Measurements from ENCODE around the gene AP4B1. TPM values are rescaled to one million over a fixed set of nuclear protein-coding genes. Genes with fewer than 3 reads are reported as not detected.

AP4B1 gene
- polyA plus RNA-seq, 1 donor from 2014 or later, result 178 TPM

- H3K27ac ChIP-seq (ENCODE audit: low read length), result peak within 1 kb of the TSS; percentile 94
These were observed 24.5 kb upstream of the AP4B1 start, which contains the start of gene HIPK1 for GRCh38 chr1:113928941-113929749. TSS of gene HIPK1 (plus strand) at chr1:113929324.

More at GRCh38 chr1:113928941-113929749, 24.5 kb upstream of the AP4B1 start, which contains the start of gene HIPK1:
- no peaks in the 10 kb centered on the region for H3K27me3 ChIP-seq (ENCODE audit: insufficient read depth, low read depth, low read length)
- no peaks in the 10 kb centered on the region for H3K9me3 ChIP-seq (ENCODE audit: low read length)
- peak within 1 kb of the TSS; percentile 80 for H3K4me2 ChIP-seq (ENCODE audit: low read length)
- H2AFZ ChIP-seq (ENCODE audit: low read depth, low read length), result peak within 1 kb of the TSS; percentile 88
- H3F3A ChIP-seq (ENCODE audit: insufficient read depth, low read length, poor library complexity, severe bottlenecking), result peaks cover 6% of the 10 kb centered on the region
- H3K9ac ChIP-seq (ENCODE audit: low read length), result peak within 1 kb of the TSS; percentile 81
- peaks cover 41% of the 10 kb centered on the region for H3K79me2 ChIP-seq (replicated peaks; ENCODE audit: insufficient read depth, low read length)
- no peaks in the 10 kb centered on the region for H3K36me3 ChIP-seq (ENCODE audit: insufficient read depth, low read length)
- peak within 1 kb of the TSS; percentile 96 for H3K4me3 ChIP-seq (ENCODE audit: low read length)
- no peaks in the 10 kb centered on the region for H4K20me1 ChIP-seq (ENCODE audit: insufficient read depth)
- TF ChIP-seq REST (IDR thresholded peaks at IDR 0.05; ENCODE audit: borderline replicate concordance) (peak; percentile 50), TAF1 (IDR thresholded peaks at IDR 0.05; ENCODE audit: low read depth) (peak; percentile 80), RAD21 (conservative IDR thresholded peaks at IDR 0.05) (peak; percentile 52), POLR2AphosphoS5 (IDR thresholded peaks at IDR 0.05) (peak; percentile 83), EZH2 (IDR thresholded peaks at IDR 0.05; ENCODE audit: borderline replicate concordance, insufficient read depth, low read length, poor library complexity, severe bottlenecking) (no peak), MXI1 (conservative IDR thresholded peaks at IDR 0.05; ENCODE audit: poor library complexity, severe bottlenecking) (peak; percentile 76), EP300 (conservative IDR thresholded peaks at IDR 0.05; ENCODE audit: poor library complexity, severe bottlenecking) (peak; percentile 74), SMC3 (conservative IDR thresholded peaks at IDR 0.05; ENCODE audit: poor library complexity) (peak; percentile 37)
- TF ChIP-seq, protein P1, sequence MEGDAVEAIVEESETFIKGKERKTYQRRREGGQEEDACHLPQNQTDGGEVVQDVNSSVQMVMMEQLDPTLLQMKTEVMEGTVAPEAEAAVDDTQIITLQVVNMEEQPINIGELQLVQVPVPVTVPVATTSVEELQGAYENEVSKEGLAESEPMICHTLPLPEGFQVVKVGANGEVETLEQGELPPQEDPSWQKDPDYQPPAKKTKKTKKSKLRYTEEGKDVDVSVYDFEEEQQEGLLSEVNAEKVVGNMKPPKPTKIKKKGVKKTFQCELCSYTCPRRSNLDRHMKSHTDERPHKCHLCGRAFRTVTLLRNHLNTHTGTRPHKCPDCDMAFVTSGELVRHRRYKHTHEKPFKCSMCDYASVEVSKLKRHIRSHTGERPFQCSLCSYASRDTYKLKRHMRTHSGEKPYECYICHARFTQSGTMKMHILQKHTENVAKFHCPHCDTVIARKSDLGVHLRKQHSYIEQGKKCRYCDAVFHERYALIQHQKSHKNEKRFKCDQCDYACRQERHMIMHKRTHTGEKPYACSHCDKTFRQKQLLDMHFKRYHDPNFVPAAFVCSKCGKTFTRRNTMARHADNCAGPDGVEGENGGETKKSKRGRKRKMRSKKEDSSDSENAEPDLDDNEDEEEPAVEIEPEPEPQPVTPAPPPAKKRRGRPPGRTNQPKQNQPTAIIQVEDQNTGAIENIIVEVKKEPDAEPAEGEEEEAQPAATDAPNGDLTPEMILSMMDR (IDR thresholded peaks at IDR 0.05; ENCODE audit: poor library complexity, severe bottlenecking), result peak; percentile 48
- no peaks in the 10 kb centered on the region for H3K9me2 ChIP-seq (ENCODE audit: insufficient read depth, low read length)

Measured in neural cell (in vitro differentiated cells).